HEK293T (cell line): ENCODE results near the gene ZFAND2B.

Experiments used
- CTCF ChIA-PET: fragments of 350-600 bp; formaldehyde crosslinking; extraction: SDS; loops from one replicate; lab custom pipeline; 2021; ENCODE audit warnings: antibody characterized with exemption, inconsistent platforms; lab: Yijun Ruan, JAX
- POLR2A ChIA-PET: fragments of 350-600 bp; formaldehyde crosslinking; extraction: SDS; loops from one replicate; lab custom pipeline; 2020; ENCODE audit warnings: antibody characterized with exemption, inconsistent platforms; lab: Yijun Ruan, JAX
- DNase-seq: peaks from one replicate; pipeline ENCODE4 v3.0.0; 2012; ENCODE audit warnings: mixed read lengths; ENCODE audit errors: extremely low spot score
- ARNT ChIP-seq: fragments of 450-650 bp; IDR thresholded peaks from 2 replicates; pipeline ENCODE4 v1.6.1; 2017; ENCODE audit warnings: mild to moderate bottlenecking
- BHLHE40 ChIP-seq: fragments of 450-650 bp; IDR thresholded peaks from 2 replicates; pipeline ENCODE4 v1.6.1; 2016; ENCODE audit warnings: mild to moderate bottlenecking, moderate library complexity, borderline replicate concordance
- CTBP1 ChIP-seq: fragments of 450-650 bp; IDR thresholded peaks from 2 replicates; pipeline ENCODE4 v1.6.1; 2016; ENCODE audit warnings: borderline replicate concordance
- ELF4 ChIP-seq: fragments of 450-650 bp; IDR thresholded peaks from 2 replicates; pipeline ENCODE4 v1.6.1; 2017; ENCODE audit warnings: antibody characterized with exemption
- FOXA1 ChIP-seq: fragments of 450-650 bp; IDR thresholded peaks from 2 replicates; pipeline ENCODE4 v1.6.1; 2016; ENCODE audit warnings: mild to moderate bottlenecking
- FOXK2 ChIP-seq: fragments of 450-650 bp; IDR thresholded peaks from 2 replicates; pipeline ENCODE4 v1.6.1; 2016; ENCODE audit warnings: mild to moderate bottlenecking
- FOXM1 ChIP-seq: fragments of 450-650 bp; IDR thresholded peaks from 2 replicates; pipeline ENCODE4 v1.6.1; 2017; ENCODE audit warnings: mild to moderate bottlenecking, borderline replicate concordance
- HDGF ChIP-seq: fragments of 450-650 bp; IDR thresholded peaks from 2 replicates; pipeline ENCODE4 v1.6.1; 2017; ENCODE audit warnings: antibody characterized with exemption, borderline replicate concordance
- L3MBTL2 ChIP-seq: fragments of 450-650 bp; conservative IDR thresholded peaks from 2 replicates; pipeline ENCODE4 v1.6.1; 2016; ENCODE audit warnings: mild to moderate bottlenecking
- LEF1 ChIP-seq: fragments of 450-650 bp; IDR thresholded peaks from 2 replicates; pipeline ENCODE4 v1.6.1; 2017; ENCODE audit warnings: mild to moderate bottlenecking, borderline replicate concordance
- NFRKB ChIP-seq: fragments of 450-650 bp; IDR thresholded peaks from 2 replicates; pipeline ENCODE4 v1.6.1; 2016; ENCODE audit warnings: mild to moderate bottlenecking, moderate library complexity
- PKNOX1 ChIP-seq: fragments of 450-650 bp; IDR thresholded peaks from 2 replicates; pipeline ENCODE4 v1.6.1; 2016
- SP1 ChIP-seq: fragments of 450-650 bp; IDR thresholded peaks from 2 replicates; pipeline ENCODE4 v1.6.1; 2017
- SUZ12 ChIP-seq: fragments of 450-650 bp; IDR thresholded peaks from 2 replicates; pipeline ENCODE4 v1.6.1; 2016; ENCODE audit warnings: mild to moderate bottlenecking
- TARDBP ChIP-seq: fragments of 450-650 bp; IDR thresholded peaks from 2 replicates; pipeline ENCODE4 v1.6.1; 2016
- ZNF384 ChIP-seq: fragments of 450-650 bp; IDR thresholded peaks from 2 replicates; pipeline ENCODE4 v1.6.1; 2016

The ZFAND2B gene

GRCh38 chr2:219168932-219169331, 37.6 kb upstream of the ZFAND2B start:
- ChIA-PET CTCF (no interaction called here), POLR2A (no interaction called here)
- DNase-seq = no peak
- no peak for TF ChIP-seq LEF1
- TF ChIP-seq CTBP1 = no peak
- no peak for TF ChIP-seq SP1
- no peak for TF ChIP-seq L3MBTL2
- TF ChIP-seq ARNT = no peak
- TF ChIP-seq FOXM1 = no peak
- TF ChIP-seq ELF4 = no peak
- TF ChIP-seq FOXK2 = no peak
- no peak for TF ChIP-seq HDGF
- TF ChIP-seq FOXA1 = no peak
- TF ChIP-seq ZNF384 = no peak
- TF ChIP-seq NFRKB = no peak
- no peak for TF ChIP-seq TARDBP
- no peak for TF ChIP-seq PKNOX1
- TF ChIP-seq SUZ12 = no peak
- TF ChIP-seq BHLHE40 = no peak

- POLR2A ChIA-PET = no interaction called here
- CTCF ChIA-PET = interaction anchor here (0.7 to 1.0 kb wide), 2 partner anchors 108 to 125 kb away, joined by 3 read pairs; no protein-coding TSS in a partner anchor
- TF ChIP-seq ELF4 = no peak
- no peak for TF ChIP-seq FOXK2
- no peak for TF ChIP-seq CTBP1
- no peak for TF ChIP-seq HDGF
- no peak for TF ChIP-seq FOXA1
- no peak for TF ChIP-seq FOXM1
- no peak for TF ChIP-seq SP1
- no peak for TF ChIP-seq ARNT
- no peak for TF ChIP-seq TARDBP
- DNase-seq = no peak
These were observed 36.5 kb upstream of the ZFAND2B start, which contains the start of gene SLC23A3 for GRCh38 chr2:219169930-219170654. TSS of gene SLC23A3 (minus strand) at chr2:219170029. CDS start at chr2:219169984, 45 bp downstream.

- ChIA-PET POLR2A (interaction anchor here (1.3 to 1.6 kb wide), 3 partner anchors 35 to 74 kb away, joined by 3 to 6 read pairs (median 4); partner anchors contain the start of genes GLB1L, STK16 and ZFAND2B), CTCF (interaction anchor here (0.8 to 2.8 kb wide), 6 partner anchors 12 to 173 kb away, joined by 3 to 8 read pairs (median 4); no protein-coding TSS in a partner anchor)
- no peak for TF ChIP-seq ARNT
- TF ChIP-seq NFRKB = no peak
- TF ChIP-seq FOXA1 = no peak
- no peak for TF ChIP-seq SUZ12
- TF ChIP-seq LEF1 = no peak
- no peak for TF ChIP-seq FOXK2
- TF ChIP-seq L3MBTL2 = no peak
- no peak for TF ChIP-seq ZNF384
- TF ChIP-seq TARDBP = no peak
- TF ChIP-seq CTBP1 = no peak
- no peak for TF ChIP-seq ELF4
- TF ChIP-seq SP1 = no peak
- no peak for TF ChIP-seq FOXM1
- no peak for TF ChIP-seq PKNOX1
- no peak for TF ChIP-seq HDGF
- no peak for TF ChIP-seq BHLHE40
- DNase-seq = peak; percentile 42
These were observed 35.3 kb upstream of the ZFAND2B start for GRCh38 chr2:219171231-219171651.

- CTCF ChIA-PET = interaction anchor here (0.6 to 2.8 kb wide), 3 partner anchors 14 to 484 kb away, joined by 3 to 8 read pairs (median 3); no protein-coding TSS in a partner anchor
- POLR2A ChIA-PET = interaction anchor here (1.3 to 1.6 kb wide), 3 partner anchors 34 to 72 kb away, joined by 3 to 6 read pairs (median 4); partner anchors contain the start of genes GLB1L, STK16 and ZFAND2B
- TF ChIP-seq BHLHE40 (no peak), ZNF384 (no peak), PKNOX1 (no peak), LEF1 (no peak), SP1 (no peak), CTBP1 (no peak), ARNT (no peak), SUZ12 (no peak), NFRKB (no peak), L3MBTL2 (no peak), FOXM1 (no peak)
- DNase-seq = no peak
These were observed 34.1 kb upstream of the ZFAND2B start for GRCh38 chr2:219172231-219173154.

GRCh38 chr2:219173176-219173575, 33.4 kb upstream of the ZFAND2B start:
- POLR2A ChIA-PET = no interaction called here

More at GRCh38 chr2:219173176-219173575, 33.4 kb upstream of the ZFAND2B start:
- DNase-seq = no peak
- no peak for TF ChIP-seq NFRKB
- TF ChIP-seq FOXK2 = no peak
- TF ChIP-seq PKNOX1 = no peak
- no peak for TF ChIP-seq LEF1
- no peak for TF ChIP-seq FOXA1
- TF ChIP-seq FOXM1 = no peak
- no peak for TF ChIP-seq HDGF
- TF ChIP-seq SP1 = no peak
- TF ChIP-seq ZNF384 = no peak
- no peak for TF ChIP-seq ARNT
- no peak for TF ChIP-seq ELF4
- TF ChIP-seq SUZ12 = no peak
- no peak for TF ChIP-seq TARDBP
- TF ChIP-seq L3MBTL2 = no peak
- TF ChIP-seq BHLHE40 = no peak
- CTCF ChIA-PET = interaction anchor here (0.8 to 2.8 kb wide), 2 partner anchors 105 to 122 kb away, joined by 4 to 8 read pairs; no protein-coding TSS in a partner anchor
